NK-92 treated with Interleukin-12 subunit alpha and Interleukin-12 subunit beta, amount 100 ng/mL, for 24 hours (cell line): ENCODE data around the gene TP53I3.
A peak's percentile ranks its signal among the peaks of the same experiment; 100 is the strongest.
"Not testable (repeated sequence)": the region's sequence is repeated elsewhere in the genome, so short reads cannot be mapped to it uniquely, and the experiment has no call there.

Experiments
- DNase-seq: peaks from one replicate; lab custom pipeline; 2025; lab: John Stamatoyannopoulos, UW

TP53I3 gene, protein sequence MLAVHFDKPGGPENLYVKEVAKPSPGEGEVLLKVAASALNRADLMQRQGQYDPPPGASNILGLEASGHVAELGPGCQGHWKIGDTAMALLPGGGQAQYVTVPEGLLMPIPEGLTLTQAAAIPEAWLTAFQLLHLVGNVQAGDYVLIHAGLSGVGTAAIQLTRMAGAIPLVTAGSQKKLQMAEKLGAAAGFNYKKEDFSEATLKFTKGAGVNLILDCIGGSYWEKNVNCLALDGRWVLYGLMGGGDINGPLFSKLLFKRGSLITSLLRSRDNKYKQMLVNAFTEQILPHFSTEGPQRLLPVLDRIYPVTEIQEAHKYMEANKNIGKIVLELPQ

DNA sequence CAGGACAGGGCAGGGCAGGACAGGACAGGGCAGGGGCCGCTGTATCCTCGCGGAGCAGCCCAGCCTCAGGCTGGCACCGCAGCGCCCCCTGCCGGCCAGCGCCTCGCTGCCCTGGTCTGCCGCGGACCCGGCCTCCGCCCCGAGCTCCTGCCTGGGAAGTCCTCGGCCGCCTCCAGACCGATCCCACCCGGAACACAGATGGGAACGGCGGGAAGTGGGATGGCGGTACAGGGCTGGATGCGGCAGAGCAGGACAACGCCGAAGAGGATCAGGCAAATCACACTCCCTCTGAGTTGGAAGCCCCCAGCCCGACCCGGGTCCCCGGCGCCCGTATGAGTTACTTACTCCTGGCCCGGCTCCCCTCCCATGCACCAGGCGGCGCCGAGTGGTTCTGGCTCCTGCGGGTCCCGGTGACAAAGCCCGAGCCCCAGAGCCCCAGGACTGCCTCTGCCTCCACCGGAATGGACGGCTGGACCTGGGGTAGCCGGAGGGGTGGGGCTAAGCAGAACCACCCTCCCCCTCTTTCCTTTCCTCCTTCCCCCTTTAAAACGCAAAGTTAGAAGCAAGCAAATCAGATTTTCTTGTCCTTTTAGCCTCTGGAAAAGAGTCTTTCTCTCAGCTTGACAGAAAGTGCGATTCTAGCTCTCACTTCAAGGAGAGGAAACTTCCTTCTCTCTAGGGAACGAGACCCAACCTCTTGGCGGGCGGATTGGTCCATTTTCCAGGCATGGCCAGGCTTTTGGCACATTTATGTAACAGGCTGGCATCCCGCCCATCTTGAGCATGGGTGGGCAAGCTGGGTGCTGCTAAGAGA, at the start of gene TP53I3:
TSS of gene TP53I3 (minus strand) at position 449 of the 814 bp plus-strand sequence. CDS start 508 bp downstream, outside the sequence.
- DNase-seq: no peak

DNA sequence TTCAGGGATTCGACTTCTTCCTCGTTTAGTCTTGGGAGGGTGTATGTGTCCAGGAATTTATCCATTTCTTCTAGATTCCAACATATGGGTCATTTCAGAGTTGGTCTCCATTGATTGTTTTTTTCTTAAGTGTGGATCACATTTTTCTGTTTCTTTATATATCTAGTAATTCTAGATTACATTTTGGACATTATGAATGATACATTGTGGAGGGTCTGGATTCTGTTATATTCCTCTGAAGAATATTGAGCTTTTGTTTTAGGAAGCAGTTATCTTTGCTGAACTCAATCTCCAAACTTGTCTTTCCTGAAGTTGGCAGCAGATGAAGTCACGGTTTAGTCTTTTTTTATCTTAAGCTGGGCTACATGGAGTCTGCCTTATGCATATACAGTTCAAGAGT, 47.9 kb upstream of the TP53I3 start:
- DNase-seq: no peak

DNA sequence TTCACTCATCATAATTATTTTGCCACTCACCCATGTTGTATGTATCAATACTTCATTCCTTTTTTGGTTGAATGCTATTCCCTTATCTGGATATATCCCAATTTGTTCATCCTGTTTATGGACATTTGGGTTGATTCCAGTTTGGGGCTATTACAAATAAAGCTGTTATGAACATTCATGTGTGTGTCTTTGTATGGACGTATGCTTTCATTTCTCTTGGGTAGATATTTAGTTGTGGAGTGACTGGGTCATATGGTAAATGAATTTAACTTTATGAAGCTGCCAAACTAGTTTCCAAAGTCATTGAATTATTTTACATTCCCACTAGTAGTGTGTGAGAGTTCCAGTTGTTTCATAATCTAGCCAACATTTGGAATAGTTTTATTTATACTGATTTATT, 41.3 kb upstream of the TP53I3 start:
- DNase-seq: no peak

DNA sequence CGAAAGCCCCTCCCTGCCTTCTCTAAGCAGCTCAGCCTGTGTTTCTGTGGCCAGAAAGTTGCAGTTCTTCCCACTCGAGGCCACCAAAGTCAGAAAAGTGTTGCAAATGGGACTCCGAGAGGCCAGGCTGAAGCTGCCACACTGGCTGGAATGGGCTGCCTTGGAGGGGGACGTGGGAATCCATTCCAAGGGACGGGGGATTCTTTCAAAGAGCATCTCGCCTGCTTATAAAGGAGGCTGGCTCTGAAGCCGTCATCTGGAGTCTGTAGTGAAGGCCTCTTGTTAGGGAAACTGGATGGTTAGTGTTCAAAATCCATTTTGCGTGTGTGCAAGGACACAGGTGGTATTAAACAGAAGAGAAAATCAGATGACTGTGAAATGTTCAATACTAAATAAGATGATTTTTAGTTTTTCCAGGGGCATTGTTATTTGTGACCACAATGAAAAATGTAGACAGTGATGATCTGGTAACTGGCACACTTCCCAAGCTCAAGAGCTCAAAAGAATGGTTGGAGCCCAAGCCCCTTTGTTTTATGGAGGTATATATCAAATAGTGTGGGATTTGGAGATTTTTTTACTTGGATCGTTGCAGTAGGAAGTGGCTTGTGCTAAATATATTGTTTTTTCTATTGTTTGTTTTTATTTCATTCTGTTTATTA, 39.4 kb upstream of the TP53I3 start:
- no peak for DNase-seq

DNA sequence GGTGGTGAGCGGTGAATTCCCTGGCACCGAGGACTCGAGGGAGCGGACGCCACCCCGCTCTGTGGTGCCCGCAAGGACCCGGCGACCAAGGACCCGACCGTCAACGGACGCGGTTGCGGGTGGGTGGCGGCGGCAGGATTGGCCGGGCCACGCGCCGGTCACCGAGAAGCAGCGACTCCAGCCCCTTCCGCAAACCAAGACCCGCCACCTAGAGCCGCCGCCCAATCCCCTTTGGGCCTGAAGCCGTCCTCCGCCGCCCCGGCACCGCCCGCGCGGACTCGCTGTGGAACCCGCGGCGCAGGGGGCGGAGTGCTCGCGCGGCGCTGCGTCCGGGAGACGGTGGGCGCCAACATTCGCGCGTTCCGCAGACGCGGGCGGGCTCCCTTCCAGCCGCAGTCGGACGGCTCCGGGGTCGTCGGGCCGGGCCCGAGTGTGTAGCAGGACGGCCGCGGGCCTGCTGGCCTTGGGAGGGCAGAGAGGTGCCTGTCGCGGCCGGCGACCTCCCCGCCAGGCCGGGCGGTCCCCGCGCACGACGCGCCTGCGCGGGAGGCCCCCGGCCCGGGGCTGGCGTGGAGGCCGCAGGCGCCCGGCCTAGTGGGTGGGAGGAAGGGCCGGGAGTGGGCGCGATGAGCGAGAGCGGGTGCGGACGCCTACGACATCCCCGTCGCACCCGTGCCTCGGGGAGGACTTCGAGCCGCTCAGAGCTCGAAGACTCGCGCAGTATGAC, 38.7 kb upstream of the TP53I3 start, which contains the start of the genes FAM228B and PFN4:
TSS of gene FAM228B (plus strand) at position 275 of the 727 bp plus-strand sequence. CDS start 893 bp downstream, outside the sequence.
TSS of gene PFN4 (minus strand) at position 140 of the 727 bp plus-strand sequence. CDS start 799 bp downstream, outside the sequence.
- DNase-seq: peak; percentile 81

DNA sequence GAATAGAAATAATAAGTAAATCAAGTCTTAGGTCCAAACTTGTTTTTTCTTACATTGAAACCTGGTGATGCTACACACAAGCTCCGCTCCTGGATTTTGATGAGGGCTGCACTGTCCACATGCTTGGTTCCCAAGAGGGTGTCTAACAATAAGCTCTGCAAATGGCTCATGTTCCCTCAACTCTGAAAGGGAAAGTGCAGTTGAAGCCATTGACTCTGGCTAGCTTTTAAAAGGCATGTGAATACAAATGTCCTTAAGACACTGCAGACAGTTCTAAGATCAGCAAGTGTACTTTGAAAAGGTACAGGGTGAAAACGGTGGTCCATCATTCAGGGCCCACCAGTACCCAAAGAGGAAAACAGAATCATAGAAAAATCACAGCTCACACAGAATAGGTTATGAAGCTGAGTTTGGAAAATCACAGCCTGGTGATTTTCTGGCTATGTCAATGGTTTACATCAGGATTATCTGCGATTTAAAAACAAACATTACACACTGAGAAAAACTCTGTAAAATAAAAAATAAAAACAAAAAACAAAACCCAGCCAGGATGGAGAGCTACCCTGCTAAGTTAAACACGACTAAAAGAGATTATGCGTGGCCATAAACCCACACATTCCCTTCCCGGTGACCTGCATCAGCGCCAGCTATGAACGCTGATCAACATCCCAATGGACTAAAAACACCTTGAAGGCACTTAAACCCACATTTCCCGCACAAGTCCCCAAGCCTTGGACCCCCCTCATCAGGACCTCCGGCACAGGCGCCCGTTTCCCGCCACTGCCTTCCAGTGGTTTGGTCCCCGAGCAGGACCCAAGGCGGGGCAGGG, 37.9 kb upstream of the TP53I3 start:
- no peak for DNase-seq

DNA sequence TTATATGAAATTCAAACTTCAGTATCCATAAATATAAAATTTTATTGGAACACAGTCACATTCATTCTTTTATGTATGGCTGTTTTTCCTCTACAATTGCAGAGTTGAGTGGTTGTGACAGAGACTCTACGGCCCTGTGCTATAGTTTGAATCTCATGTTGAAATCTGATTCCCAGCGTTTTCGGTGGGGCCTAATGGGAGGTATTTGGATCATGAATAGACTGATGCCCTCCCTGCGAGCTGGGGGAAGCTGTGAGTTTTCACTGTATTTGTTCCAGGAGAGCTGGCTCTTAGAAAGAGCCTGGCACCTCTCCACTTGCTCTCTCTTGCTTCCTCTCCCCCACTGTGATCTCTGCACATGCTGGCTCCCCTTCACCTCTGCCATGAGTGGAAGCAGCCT, 36.8 kb upstream of the TP53I3 start:
- no peak for DNase-seq

DNA sequence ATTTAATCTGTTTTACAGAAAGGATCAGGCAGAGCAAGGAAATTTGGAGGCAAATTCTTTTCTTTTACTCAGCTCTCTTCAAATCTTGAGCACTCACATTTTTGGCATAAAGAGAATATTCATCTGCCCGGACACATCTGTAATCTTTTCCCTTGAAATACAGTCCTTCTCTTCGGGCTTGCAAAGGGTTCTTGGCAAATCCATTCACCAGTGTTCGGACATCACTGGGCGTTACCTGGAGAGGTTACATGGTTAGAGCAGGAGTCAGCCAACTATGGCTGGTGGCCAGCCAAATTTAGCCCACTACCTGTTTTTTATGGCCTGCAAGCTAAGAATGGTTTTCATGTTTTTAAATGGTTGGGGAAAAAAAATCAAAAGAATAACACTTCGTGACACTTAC, 36.4 kb upstream of the TP53I3 start:
- no peak for DNase-seq

DNA sequence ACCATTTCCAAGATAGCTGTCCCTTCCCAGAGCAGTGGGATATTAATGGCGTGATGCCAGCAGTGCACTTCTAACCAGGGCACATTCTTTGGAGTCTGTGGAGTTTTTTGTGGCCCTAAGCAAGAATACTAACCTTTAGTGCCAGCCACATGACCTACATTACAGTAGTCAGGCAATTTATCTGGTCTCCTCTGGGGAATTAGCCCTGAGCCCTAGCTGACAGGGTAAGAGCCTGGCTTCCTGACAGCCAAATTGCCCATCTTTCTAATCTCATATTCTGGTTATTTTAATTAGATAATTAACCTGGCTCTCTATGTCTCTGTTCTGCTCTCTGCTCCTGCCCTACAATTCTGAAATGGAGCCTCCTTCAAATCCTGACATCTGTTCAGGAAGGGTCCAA, 33.3 kb upstream of the TP53I3 start:
- no peak for DNase-seq

DNA sequence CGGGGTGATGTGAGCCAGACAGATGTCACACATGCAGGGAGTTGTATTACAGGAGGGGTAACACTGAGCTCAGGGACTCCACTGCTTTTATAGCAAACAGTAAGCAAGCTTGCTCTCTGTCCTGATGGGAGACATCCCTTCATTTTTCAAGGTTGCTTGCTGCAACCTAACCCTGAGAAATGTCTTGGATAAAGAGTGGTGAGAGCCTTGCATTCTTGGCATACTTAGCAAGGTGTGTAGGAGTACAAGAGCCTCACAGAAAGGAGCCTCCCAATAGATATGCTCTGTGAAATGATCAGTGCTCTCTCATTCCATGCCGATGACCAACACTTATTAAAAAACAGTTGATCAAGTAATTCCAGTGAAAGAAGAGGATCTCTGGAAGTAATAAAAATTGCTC, 30.4 kb upstream of the TP53I3 start:
- DNase-seq: no peak

DNA sequence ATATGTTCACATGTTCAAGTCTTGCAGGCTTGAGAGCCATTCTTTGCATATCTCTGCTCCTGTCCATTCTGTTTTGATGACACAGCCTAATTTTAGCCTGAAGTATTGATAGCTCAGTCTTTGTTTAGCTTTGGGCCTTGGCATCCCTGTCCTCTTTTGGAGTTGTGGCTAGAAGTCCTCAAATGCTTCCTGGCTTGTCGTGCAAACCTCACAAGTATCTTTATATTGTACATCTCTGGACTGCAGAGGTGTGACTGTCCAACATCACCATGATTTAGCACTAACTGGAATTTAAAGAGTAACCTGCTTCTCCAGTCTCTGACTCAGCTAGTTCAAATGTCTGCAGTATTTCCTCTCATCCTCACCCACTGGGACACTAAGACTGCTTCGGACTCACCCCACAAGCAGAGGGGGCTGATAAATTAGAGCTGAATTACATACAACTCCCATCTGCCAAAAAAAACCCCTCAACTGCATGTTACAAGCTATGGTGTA, 26.8 kb upstream of the TP53I3 start:
- DNase-seq: no peak

DNA sequence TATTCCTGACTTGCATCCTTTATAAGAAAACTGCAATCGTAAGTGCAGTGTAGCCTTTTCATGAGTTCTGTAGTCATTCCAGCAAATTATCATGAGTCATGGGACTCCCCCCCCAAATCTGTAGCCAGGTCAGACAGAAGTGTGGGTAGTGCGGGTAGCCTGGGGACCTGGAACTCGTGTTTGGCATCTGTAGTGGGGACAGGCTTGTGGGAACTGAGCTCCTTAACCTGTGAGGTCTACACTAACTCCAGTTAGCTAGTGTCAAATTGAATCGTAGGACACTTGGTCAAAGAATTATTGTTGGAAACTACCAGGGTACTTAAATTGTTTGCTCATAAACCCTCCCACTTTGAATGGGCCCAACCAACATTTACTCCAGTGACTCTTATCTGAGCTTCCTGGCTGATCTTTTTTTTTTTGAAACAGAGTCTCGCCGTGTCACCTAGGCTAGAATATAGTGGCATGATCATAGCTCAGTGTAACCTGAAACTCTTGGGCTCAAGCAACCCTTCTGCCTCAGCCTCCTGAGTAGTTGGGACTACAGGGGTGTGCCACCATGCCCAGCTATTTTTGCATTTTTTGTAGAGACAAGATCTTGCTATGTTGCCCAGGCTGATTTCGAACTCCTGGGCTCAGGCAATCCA, 26.1 kb upstream of the TP53I3 start:
- no peak for DNase-seq

DNA sequence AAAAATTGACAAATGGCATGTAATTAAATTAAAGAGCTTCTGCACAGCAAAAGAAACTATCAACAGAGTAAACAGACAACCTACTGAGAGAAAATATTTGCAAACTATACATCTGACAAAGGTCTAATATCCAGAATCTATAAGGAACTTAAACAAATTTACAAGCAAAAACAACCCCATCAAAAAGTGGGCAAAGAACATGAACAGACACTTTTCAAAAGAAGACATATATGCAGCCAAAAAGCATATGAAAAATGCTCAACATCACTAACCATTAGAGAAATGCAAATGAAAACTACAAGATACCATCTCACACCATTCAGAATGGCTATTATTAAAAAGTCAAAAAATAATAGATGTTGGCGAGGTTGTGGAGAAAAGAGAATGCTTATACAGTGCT, 24.8 kb upstream of the TP53I3 start:
- not testable (repeated sequence) for DNase-seq

DNA sequence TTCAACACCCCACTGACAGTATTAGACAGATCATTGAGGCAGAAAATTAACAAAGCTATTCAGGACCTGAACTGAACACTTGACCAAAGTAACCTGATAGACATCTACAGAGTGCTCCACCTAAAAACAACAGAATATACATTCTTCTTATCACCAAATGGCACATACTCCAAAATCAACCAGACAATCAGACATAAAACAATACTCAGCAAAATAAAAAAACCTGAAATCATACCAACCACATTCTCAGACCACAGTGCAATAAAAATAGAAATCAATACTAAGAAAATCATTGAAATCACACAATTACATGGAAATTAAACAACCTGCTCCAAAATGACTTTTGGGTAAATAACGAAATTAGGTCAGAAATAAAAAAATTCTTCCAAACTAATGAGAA, 22.7 kb upstream of the TP53I3 start:
- no peak for DNase-seq

DNA sequence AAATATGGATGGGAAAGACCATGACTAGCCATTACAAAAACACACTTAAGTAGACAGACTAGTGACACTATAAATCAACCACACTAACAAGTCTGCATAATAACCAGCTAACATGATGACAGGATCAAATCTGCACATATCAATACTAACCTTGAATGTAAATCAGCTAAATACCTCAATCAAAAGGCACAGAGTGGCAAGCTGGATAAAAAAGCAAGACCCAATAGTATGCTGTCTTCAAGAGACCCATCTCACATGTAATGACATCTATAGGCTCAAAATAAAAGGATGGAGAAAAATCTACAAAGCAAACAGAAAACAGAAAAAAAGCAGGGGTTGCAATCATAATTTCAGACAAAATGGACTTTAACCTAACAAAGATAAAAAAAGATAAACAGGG, 22.2 kb upstream of the TP53I3 start:
- no peak for DNase-seq

DNA sequence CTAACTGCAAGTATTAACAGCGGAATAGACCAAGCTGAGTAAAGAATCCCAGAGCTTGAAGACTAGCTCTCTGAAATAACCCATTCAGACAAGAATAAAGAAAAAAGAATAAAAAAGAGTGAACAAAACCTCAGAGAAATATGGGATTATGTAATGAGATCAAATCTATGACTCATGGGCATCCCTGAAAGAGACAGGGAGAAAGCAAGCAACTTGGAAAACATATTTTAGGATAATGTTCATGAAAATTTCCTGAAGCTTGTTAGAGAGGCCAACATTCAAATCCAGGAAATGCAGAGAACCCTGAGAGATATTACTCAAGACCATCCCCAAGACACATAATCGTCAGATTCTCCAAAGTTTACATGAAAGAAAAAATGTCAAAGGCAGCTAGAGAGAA, 21.2 kb upstream of the TP53I3 start:
- DNase-seq: no peak

DNA sequence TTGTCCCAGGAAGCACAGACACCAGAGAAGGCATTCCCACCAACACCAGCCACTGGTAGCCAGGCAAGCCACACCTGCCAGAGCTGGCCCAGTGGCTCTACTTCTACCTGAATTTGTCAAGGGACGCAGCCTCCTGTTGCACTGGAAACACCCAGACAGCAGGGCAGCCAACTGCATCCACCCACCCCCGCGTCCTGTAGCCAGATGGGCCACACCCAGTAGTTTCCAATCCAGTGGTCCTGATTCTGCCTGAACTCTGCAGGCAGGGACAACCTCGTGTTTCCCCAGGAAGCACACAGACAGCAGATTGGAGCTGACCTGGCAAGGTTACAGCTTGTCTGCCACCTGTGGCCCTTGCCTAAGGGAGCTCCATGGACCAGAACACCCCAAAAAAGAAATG, 20.3 kb upstream of the TP53I3 start:
- no peak for DNase-seq

DNA sequence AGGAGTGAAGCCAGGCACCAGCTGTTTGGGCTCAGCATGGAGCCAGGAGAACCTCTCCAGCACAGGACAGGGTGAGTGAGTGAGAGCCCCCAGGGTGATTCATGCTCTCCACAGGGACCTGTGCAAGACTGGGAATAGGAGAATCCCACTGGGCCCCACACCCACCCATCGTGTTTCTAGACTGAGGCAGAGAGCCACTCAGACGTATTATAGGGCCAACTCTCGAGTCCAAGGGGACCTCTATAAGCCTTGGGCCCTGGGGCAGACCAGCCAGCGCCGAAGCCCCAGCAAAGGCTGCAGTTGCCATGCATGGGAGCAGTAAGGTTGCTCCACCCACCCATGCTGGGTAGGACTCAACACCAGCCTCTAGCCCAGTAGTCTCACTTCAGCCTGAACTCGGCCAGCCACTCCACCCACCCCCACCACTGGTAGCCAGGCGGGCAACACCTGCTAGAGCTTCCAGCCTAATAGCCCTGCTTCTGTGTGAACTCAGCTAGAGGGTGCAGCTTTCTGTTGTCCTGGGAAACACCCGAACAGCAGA, 19.5 kb upstream of the TP53I3 start:
- no peak for DNase-seq

DNA sequence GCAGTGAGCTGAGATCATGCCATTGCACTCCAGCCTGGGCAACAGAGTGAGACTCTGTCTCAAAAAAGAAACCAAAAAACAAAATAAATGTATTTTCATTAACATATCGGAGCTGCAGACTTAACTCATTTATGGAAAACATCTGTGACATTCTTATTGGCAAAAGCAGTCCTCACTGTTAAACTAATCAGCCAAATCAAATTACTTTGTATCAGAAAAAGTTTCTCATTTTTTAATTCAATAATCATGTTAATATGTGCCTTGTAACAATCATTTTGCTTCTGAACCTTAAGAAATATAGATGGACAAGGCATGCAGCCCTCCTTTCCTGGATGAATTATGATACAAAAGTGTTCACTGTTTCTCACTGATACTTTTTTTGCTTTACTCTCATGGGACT, 18.0 kb upstream of the TP53I3 start:
- DNase-seq: no peak

DNA sequence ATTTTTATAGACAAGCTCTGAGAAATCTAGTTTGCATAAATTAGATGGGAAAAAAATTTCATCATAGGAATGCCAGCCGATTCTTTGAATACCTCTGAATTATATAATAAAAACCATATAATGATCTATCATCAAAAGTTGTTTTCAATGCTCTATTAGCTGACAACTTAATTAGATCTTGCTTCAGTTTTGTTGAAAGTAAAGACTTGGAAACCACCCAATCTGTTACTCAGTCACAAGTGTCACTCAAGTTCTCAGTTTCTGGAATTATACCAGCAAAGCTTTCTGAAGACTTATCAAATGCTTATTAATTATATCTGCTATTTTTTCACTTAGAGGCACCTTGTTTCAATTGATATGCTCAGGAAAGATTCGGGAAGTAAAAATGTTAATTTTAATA, 17.4 kb upstream of the TP53I3 start:
- no peak for DNase-seq
